ENCODE data around the gene NEXMIF. TPM values are rescaled to one million over a fixed set of nuclear protein-coding genes. Genes with fewer than 3 reads are reported as not detected.
"Not testable (repeated sequence)": the region's sequence is repeated elsewhere in the genome, so short reads cannot be mapped to it uniquely, and the experiment has no call there.

NEXMIF gene
- polyA plus RNA-seq, 1 donor: 0.84 TPM

- Histone ChIP-seq H3K4me1 (ENCODE audit: control insufficient read depth, insufficient read depth, low read length) (no peaks in the 10 kb centered on the region), H3K27me3 (ENCODE audit: control insufficient read depth, insufficient read depth, low read length) (no peaks in the 10 kb centered on the region), H3K4me3 (ENCODE audit: low read length) (no peak overlapping the region), H3K9me3 (ENCODE audit: control insufficient read depth, low read depth, low read length) (no peaks in the 10 kb centered on the region), H3K27ac (ENCODE audit: low read length) (no peak overlapping the region), H3K36me3 (ENCODE audit: control insufficient read depth, insufficient read depth, low read length) (no peaks in the 10 kb centered on the region)
- no peak for DNase-seq
- WGBS (ENCODE audit: insufficient coverage, low lambda C conversion rate): no CpG with 5 or more reads among the region's 3 CpGs
These were observed 18.8 kb downstream of the NEXMIF start for GRCh38 chrX:74906417-74906816.

DNA sequence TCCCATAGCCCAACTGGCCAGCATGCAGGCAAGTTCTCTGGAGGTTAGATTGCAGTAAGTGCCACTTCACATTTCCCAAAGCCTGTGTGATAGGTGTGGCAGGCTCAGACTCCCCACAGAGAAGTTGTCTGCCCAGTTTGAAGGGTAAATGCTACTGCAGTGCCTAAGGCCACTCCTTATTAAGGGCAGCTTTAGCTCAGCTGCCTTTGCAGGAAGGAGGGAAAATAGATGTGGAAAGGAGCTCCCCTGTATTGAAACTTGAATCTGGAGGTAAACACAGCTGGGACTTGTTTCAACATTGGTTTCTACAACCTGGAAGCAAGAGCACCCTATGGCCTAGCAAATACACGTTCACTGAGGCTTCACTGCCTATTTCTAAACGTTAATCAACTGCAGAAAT, 22.4 kb downstream of the NEXMIF start:
- Histone ChIP-seq H3K9me3 (ENCODE audit: control insufficient read depth, low read depth, low read length) (no peaks in the 10 kb centered on the region), H3K27ac (ENCODE audit: low read length) (no peak overlapping the region), H3K27me3 (ENCODE audit: control insufficient read depth, insufficient read depth, low read length) (no peaks in the 10 kb centered on the region), H3K36me3 (ENCODE audit: control insufficient read depth, insufficient read depth, low read length) (no peaks in the 10 kb centered on the region), H3K4me1 (ENCODE audit: control insufficient read depth, insufficient read depth, low read length) (no peaks in the 10 kb centered on the region), H3K4me3 (ENCODE audit: low read length) (no peak overlapping the region)
- no peak for DNase-seq
- WGBS (ENCODE audit: insufficient coverage, low lambda C conversion rate): no CpG with 5 or more reads among the region's 2 CpGs

DNA sequence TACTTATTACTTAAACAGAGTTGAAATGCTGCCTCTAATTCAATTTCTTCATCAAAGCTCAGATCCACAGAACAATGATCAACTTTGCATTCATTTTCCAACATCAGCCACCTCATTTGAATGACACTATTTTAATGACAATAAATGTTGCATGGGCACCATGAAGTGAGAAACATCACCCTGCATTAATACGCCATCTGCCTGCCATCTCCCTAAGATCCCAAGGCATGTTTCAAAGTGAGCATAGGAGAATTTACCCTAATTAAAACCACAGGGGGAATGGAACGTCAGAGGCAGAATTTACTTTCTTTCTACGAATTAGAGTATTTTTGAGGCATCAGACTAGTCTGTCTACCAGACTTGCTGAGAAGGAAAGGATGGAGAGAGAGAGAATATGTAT, 32.7 kb downstream of the NEXMIF start:
- no peak for DNase-seq
- Histone ChIP-seq H3K4me3 (ENCODE audit: low read length) (no peak overlapping the region), H3K27me3 (ENCODE audit: control insufficient read depth, insufficient read depth, low read length) (no peaks in the 10 kb centered on the region), H3K4me1 (ENCODE audit: control insufficient read depth, insufficient read depth, low read length) (no peaks in the 10 kb centered on the region), H3K27ac (ENCODE audit: low read length) (no peak overlapping the region), H3K9me3 (ENCODE audit: control insufficient read depth, low read depth, low read length) (no peaks in the 10 kb centered on the region), H3K36me3 (ENCODE audit: control insufficient read depth, insufficient read depth, low read length) (no peaks in the 10 kb centered on the region)
- WGBS (ENCODE audit: insufficient coverage, low lambda C conversion rate): no CpG with 5 or more reads among the region's 3 CpGs

GRCh38 chrX:74890676-74891430, 34.4 kb downstream of the NEXMIF start:
- Histone ChIP-seq H3K9me3 (ENCODE audit: control insufficient read depth, low read depth, low read length) (no peaks in the 10 kb centered on the region), H3K27ac (ENCODE audit: low read length) (no peak overlapping the region), H3K36me3 (ENCODE audit: control insufficient read depth, insufficient read depth, low read length) (no peaks in the 10 kb centered on the region), H3K4me1 (ENCODE audit: control insufficient read depth, insufficient read depth, low read length) (no peaks in the 10 kb centered on the region), H3K4me3 (ENCODE audit: low read length) (no peak overlapping the region), H3K27me3 (ENCODE audit: control insufficient read depth, insufficient read depth, low read length) (no peaks in the 10 kb centered on the region)
- 50% methylated on average over 2 of the region's 4 CpGs for WGBS (ENCODE audit: insufficient coverage, low lambda C conversion rate)
- peak in 1 of 2 donors; percentile 2 for DNase-seq

DNA sequence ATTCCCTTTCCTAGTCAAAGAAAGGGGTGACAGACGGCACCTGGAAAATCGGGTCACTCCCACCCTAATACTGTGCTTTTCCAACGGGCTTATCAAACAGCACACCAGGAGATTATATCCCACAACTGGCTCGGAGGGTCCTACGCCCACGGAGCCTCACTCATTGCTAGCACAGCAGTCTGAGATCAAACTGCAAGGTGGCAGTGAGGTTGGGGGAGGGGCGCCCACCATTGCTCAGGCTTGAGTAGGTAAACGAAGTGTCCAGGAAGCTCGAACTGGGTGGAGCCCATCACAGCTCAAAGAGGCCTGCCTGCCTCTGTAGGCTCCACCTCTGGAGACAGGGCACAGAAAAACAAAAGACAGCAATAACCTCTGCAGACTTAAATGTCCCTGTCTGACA, 42.9 kb downstream of the NEXMIF start:
- not testable (repeated sequence) for H3K27me3 ChIP-seq (ENCODE audit: control insufficient read depth, insufficient read depth, low read length); H3K36me3 ChIP-seq (ENCODE audit: control insufficient read depth, insufficient read depth, low read length); H3K4me1 ChIP-seq (ENCODE audit: control insufficient read depth, insufficient read depth, low read length); H3K9me3 ChIP-seq (ENCODE audit: control insufficient read depth, low read depth, low read length); H3K4me3 ChIP-seq (ENCODE audit: low read length); H3K27ac ChIP-seq (ENCODE audit: low read length); DNase-seq
- WGBS (ENCODE audit: insufficient coverage, low lambda C conversion rate): no CpG with 5 or more reads among the region's 9 CpGs

DNA sequence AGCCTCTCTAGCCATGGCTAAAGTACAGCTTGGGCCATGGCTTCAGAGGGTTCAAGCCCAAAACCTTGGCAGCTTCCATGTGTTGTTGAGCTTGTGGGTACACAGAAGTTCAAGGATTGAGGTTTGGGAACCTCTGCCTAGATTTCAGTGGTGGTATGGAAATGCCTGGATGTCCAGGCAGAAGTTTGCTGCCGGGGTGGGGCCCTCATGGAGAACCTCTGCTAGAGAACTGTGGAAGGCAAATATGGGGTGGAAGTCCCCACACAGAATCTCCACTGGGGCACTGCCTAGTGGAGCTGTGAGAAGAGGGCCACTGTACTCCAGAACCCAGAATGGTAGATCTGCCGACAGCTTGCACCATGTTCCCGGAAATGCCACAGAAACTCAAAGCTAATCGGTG, 59.5 kb downstream of the NEXMIF start:
- Histone ChIP-seq H3K4me3 (ENCODE audit: low read length) (no peak overlapping the region), H3K27me3 (ENCODE audit: control insufficient read depth, insufficient read depth, low read length) (no peaks in the 10 kb centered on the region)
- no CpG with 5 or more reads among the region's 4 CpGs for WGBS (ENCODE audit: insufficient coverage, low lambda C conversion rate)

GRCh38 chrX:74853255-74853654, 72.0 kb downstream of the NEXMIF start:
- no CpG with 5 or more reads among the region's 2 CpGs for WGBS (ENCODE audit: insufficient coverage, low lambda C conversion rate)
- no peak for DNase-seq
- H3K36me3 ChIP-seq (ENCODE audit: control insufficient read depth, insufficient read depth, low read length): no peaks in the 10 kb centered on the region
- H3K27me3 ChIP-seq (ENCODE audit: control insufficient read depth, insufficient read depth, low read length): no peaks in the 10 kb centered on the region
- no peak overlapping the region for H3K27ac ChIP-seq (ENCODE audit: low read length)
- H3K9me3 ChIP-seq (ENCODE audit: control insufficient read depth, low read depth, low read length): peaks cover 5% of the 10 kb centered on the region
- H3K4me1 ChIP-seq (ENCODE audit: control insufficient read depth, insufficient read depth, low read length): no peaks in the 10 kb centered on the region
- H3K4me3 ChIP-seq (ENCODE audit: low read length): no peak overlapping the region

More for the DNA sequence above, 59.5 kb downstream of the NEXMIF start:
- no peak overlapping the region for H3K27ac ChIP-seq (ENCODE audit: low read length)
- no peak for DNase-seq
- no peaks in the 10 kb centered on the region for H3K4me1 ChIP-seq (ENCODE audit: control insufficient read depth, insufficient read depth, low read length)
- H3K36me3 ChIP-seq (ENCODE audit: control insufficient read depth, insufficient read depth, low read length): no peaks in the 10 kb centered on the region
- H3K9me3 ChIP-seq (ENCODE audit: control insufficient read depth, low read depth, low read length): peaks cover 3% of the 10 kb centered on the region

DNA sequence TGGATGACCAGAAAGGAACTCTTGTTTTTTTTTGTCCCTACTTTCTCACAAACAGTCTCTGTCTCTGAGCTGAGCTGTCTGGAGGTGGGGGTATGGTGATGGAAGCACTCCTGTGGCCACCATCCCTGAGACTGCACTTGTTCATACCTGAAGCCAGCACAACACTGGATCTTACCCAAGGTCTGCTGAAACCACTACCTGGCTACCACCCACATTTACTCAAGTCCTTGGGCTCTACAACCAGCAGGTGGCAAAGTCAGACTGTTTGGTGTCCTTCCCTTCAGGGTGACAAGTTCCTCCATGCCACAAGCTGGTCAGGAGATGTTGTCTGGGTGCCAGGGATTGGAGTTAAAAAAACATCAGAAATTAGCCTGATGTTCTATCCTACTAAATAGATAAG, 89.7 kb downstream of the NEXMIF start:
- Histone ChIP-seq H3K27ac (ENCODE audit: low read length) (no peak overlapping the region), H3K4me1 (ENCODE audit: control insufficient read depth, insufficient read depth, low read length) (no peaks in the 10 kb centered on the region), H3K36me3 (ENCODE audit: control insufficient read depth, insufficient read depth, low read length) (no peaks in the 10 kb centered on the region), H3K27me3 (ENCODE audit: control insufficient read depth, insufficient read depth, low read length) (no peaks in the 10 kb centered on the region), H3K4me3 (ENCODE audit: low read length) (no peak overlapping the region), H3K9me3 (ENCODE audit: control insufficient read depth, low read depth, low read length) (no peaks in the 10 kb centered on the region)
- DNase-seq: peak in 1 of 2 donors; percentile 0

- WGBS (ENCODE audit: insufficient coverage, low lambda C conversion rate): no CpG with 5 or more reads among the region's 2 CpGs
- DNase-seq; H3K4me3 ChIP-seq (ENCODE audit: low read length); H3K27ac ChIP-seq (ENCODE audit: low read length); H3K36me3 ChIP-seq (ENCODE audit: control insufficient read depth, insufficient read depth, low read length); H3K4me1 ChIP-seq (ENCODE audit: control insufficient read depth, insufficient read depth, low read length); H3K9me3 ChIP-seq (ENCODE audit: control insufficient read depth, low read depth, low read length); H3K27me3 ChIP-seq (ENCODE audit: control insufficient read depth, insufficient read depth, low read length): not testable (repeated sequence)
These were observed 105.5 kb downstream of the NEXMIF start for GRCh38 chrX:74819797-74820196.

DNA sequence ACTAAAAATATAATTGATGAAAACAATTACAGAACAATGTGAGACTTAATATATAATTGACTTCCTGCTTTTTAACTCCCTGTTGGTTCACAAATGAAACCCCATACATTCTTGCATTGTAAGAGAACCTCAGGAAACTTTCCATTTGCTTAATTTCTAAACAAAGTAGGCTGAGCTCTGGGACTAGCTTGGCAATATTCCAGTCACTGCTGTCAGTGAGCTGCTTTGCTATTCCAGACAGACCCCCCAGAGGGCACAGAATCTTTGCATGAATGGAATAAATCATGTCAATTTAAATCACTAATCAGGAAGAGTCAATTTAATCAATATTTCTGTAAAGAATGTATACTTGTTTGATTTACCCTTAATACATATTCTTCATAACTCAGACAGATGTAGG, 110.6 kb downstream of the NEXMIF start:
- DNase-seq: no peak
- no peaks in the 10 kb centered on the region for H3K9me3 ChIP-seq (ENCODE audit: control insufficient read depth, low read depth, low read length)
- no peaks in the 10 kb centered on the region for H3K4me1 ChIP-seq (ENCODE audit: control insufficient read depth, insufficient read depth, low read length)
- H3K36me3 ChIP-seq (ENCODE audit: control insufficient read depth, insufficient read depth, low read length): no peaks in the 10 kb centered on the region
- no peak overlapping the region for H3K4me3 ChIP-seq (ENCODE audit: low read length)
- H3K27ac ChIP-seq (ENCODE audit: low read length): no peak overlapping the region
- no peaks in the 10 kb centered on the region for H3K27me3 ChIP-seq (ENCODE audit: control insufficient read depth, insufficient read depth, low read length)

DNA sequence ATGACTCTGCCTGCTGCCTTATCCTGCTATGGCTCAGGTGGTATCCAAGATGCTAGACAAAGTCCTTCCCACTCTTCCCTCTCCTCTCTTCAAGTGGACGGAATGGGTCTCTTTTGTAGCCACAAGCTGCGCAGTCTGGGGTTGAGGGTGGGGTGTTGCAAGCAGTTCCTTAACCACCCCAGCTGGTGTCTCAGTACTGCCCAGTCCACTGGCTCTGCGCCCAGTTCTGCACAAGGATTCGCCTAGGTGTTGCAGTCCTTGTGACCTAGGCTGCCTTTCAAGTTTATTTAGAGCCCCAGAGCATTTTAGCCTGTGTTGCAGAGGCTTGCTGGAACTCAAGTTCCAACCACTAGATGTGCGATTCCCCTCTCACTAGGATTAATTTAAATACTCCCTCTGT, 120.7 kb downstream of the NEXMIF start:
- H3K27ac ChIP-seq (ENCODE audit: low read length): no peak overlapping the region

More for the DNA sequence above, 120.7 kb downstream of the NEXMIF start:
- no CpG with 5 or more reads among the region's 5 CpGs for WGBS (ENCODE audit: insufficient coverage, low lambda C conversion rate)
- H3K9me3 ChIP-seq (ENCODE audit: control insufficient read depth, low read depth, low read length): no peaks in the 10 kb centered on the region
- H3K4me1 ChIP-seq (ENCODE audit: control insufficient read depth, insufficient read depth, low read length): no peaks in the 10 kb centered on the region
- no peaks in the 10 kb centered on the region for H3K36me3 ChIP-seq (ENCODE audit: control insufficient read depth, insufficient read depth, low read length)
- H3K4me3 ChIP-seq (ENCODE audit: low read length): no peak overlapping the region
- H3K27me3 ChIP-seq (ENCODE audit: control insufficient read depth, insufficient read depth, low read length): no peaks in the 10 kb centered on the region
- DNase-seq: no peak

All from large intestine (tissue), 3 donors.